ENCODE results near the gene MED20. TPM values are rescaled to one million over a fixed set of nuclear protein-coding genes. Genes with fewer than 3 reads are reported as not detected.

Gene MED20
- total RNA-seq, 4 donors from 2014 or later = 9.6 to 14.9 (median 14.2) TPM

- peaks cover 0 to 6% (median 0%) of the 10 kb centered on the region in 4 donors for H3K36me3 ChIP-seq
- intact Hi-C loops (cut with DNase I) = loop anchor here (10.0 kb wide), 1 partner anchor 65 kb away; no protein-coding TSS in a partner anchor
- no peaks in the 10 kb centered on the region for H3K9me3 ChIP-seq
- H3K27ac ChIP-seq (replicated peaks in 1 of 4) = no peak overlapping the region
- no peaks in the 10 kb centered on the region for H3K27me3 ChIP-seq
- WGBS = 90% methylated on average over 4 of the region's 4 CpGs
- no peak overlapping the region for H3K4me3 ChIP-seq
- no peak for DNase-seq (ENCODE audit: extremely low spot score)
- peaks cover 0 to 4% (median 0%) of the 10 kb centered on the region in 4 donors for H3K4me1 ChIP-seq
- TF ChIP-seq CTCF (IDR thresholded peaks at IDR 0.05) (no peak), EP300 (IDR thresholded peaks at IDR 0.05) (no peak), POLR2A (IDR thresholded peaks at IDR 0.05; ENCODE audit: low read depth) (no peak), POLR2AphosphoS5 (IDR thresholded peaks at IDR 0.05) (no peak)
Observed at GRCh38 chr6:41960028-41960427, 39.1 kb upstream of the MED20 start.

- Histone ChIP-seq H3K27me3 (no peaks in the 10 kb centered on the region), H3K4me1 (peaks cover 0 to 4% (median 0%) of the 10 kb centered on the region in 4 donors), H3K4me3 (no peak overlapping the region), H3K27ac (replicated peaks in 1 of 4) (no peak overlapping the region), H3K9me3 (no peaks in the 10 kb centered on the region), H3K36me3 (peaks cover 0 to 6% (median 2%) of the 10 kb centered on the region in 4 donors)
- no peak for DNase-seq (ENCODE audit: extremely low spot score)
- intact Hi-C loops (cut with DNase I) = no loop called here
- TF ChIP-seq POLR2AphosphoS5 (IDR thresholded peaks at IDR 0.05) (no peak), EP300 (IDR thresholded peaks at IDR 0.05) (no peak), POLR2A (IDR thresholded peaks at IDR 0.05; ENCODE audit: low read depth) (no peak), CTCF (IDR thresholded peaks at IDR 0.05) (no peak)
- WGBS = 97% methylated on average over 6 of the region's 6 CpGs
Observed at GRCh38 chr6:41958022-41958856, 37.3 kb upstream of the MED20 start.

GRCh38 chr6:41957117-41957516, 36.2 kb upstream of the MED20 start:
- DNase-seq (ENCODE audit: extremely low spot score) = no peak
- intact Hi-C loops (cut with DNase I) = no loop called here
- Histone ChIP-seq H3K27ac (replicated peaks in 1 of 4) (no peak overlapping the region), H3K9me3 (no peaks in the 10 kb centered on the region), H3K36me3 (peaks cover 0 to 6% (median 2%) of the 10 kb centered on the region in 4 donors), H3K27me3 (no peaks in the 10 kb centered on the region), H3K4me3 (no peak overlapping the region), H3K4me1 (peaks cover 0 to 4% (median 0%) of the 10 kb centered on the region in 4 donors)
- WGBS = 70% methylated on average over 4 of the region's 4 CpGs
- TF ChIP-seq CTCF (IDR thresholded peaks at IDR 0.05) (no peak), EP300 (IDR thresholded peaks at IDR 0.05) (no peak), POLR2A (IDR thresholded peaks at IDR 0.05; ENCODE audit: low read depth) (no peak), POLR2AphosphoS5 (IDR thresholded peaks at IDR 0.05) (no peak)

GRCh38 chr6:41955412-41955811, 34.5 kb upstream of the MED20 start:
- no peaks in the 10 kb centered on the region for H3K4me1 ChIP-seq
- no peak for DNase-seq (ENCODE audit: extremely low spot score)
- no peaks in the 10 kb centered on the region for H3K9me3 ChIP-seq
- no peak overlapping the region for H3K27ac ChIP-seq (replicated peaks in 1 of 4)
- H3K27me3 ChIP-seq = no peaks in the 10 kb centered on the region
- WGBS = 86% methylated on average over 2 of the region's 2 CpGs
- H3K36me3 ChIP-seq = peaks cover 0 to 5% (median 0%) of the 10 kb centered on the region in 4 donors
- intact Hi-C loops (cut with DNase I) = no loop called here
- H3K4me3 ChIP-seq = no peak overlapping the region
- no peak for TF ChIP-seq EP300 (IDR thresholded peaks at IDR 0.05)
- TF ChIP-seq POLR2AphosphoS5 (IDR thresholded peaks at IDR 0.05) = no peak
- TF ChIP-seq CTCF (IDR thresholded peaks at IDR 0.05) = no peak
- TF ChIP-seq POLR2A (IDR thresholded peaks at IDR 0.05; ENCODE audit: low read depth) = no peak

Data from esophagus muscularis mucosa (tissue), 4 donors.